HG02852 (cell line): ENCODE results near the gene SPATA12.
"Not testable (repeated sequence)": the region's sequence is repeated elsewhere in the genome, so short reads cannot be mapped to it uniquely, and the experiment has no call there.

Source experiments
- ATAC-seq: cut with Tn5 transposase; IDR thresholded peaks from one replicate; pipeline ENCODE4 v1.9.1; 2021; ENCODE audit warnings: mild to moderate bottlenecking, moderate library complexity; ENCODE audit not compliant: unreplicated experiment

The SPATA12 gene

DNA sequence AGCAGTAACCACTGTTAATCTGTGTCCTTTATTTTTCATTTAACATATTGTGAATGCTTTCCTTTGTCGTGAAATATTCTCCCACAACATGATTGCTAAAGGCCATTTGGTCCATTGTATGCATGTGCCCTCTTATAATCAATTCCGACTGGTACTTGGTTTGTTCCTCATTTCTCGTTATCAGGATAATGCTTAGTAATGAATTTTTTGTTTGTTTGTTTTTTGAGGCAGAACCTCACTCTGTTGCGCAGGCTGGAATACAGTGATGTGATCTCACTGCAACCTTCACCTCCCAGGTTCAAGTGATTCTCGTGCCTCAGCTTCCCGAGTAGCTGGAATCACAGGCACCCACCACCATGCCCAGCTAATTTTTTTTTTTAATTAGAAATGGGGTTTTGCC, 22.0 kb downstream of the SPATA12 start:
- ATAC-seq = no peak

DNA sequence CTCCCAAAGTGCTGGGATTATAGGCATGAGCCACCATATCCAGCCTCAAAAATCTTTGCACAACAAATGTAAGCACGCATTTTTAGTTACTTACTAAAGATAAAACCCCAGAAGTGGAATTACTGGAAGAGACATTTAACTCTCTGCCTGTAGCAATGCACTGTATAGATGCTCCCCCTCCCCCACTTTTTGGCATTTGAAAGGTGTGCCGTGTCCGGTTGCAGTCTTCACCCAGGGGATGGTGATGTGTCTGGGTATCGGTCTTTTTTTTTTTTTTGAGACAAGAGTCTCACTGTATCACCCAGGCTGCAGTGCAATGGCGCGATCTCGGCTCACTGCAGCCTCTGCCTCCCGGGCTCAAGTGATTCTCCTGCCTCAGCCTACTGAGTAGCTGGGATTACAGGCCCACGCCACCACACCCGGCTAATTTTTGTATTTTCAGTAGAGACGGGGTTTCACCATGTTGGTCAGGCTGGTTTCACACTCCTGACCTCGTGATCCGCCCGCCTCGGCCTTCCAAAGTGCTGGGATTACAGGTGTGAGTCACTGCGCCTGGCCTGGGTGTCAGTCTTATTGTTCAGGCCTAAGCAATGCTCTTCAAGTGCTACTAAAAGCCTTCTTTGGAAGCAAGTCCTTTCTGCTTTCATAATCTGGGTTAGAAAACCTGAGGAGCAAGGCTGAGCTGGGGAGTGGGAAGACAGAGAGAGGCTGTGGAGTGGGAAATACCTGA, 23.0 kb downstream of the SPATA12 start:
- not testable (repeated sequence) for ATAC-seq

DNA sequence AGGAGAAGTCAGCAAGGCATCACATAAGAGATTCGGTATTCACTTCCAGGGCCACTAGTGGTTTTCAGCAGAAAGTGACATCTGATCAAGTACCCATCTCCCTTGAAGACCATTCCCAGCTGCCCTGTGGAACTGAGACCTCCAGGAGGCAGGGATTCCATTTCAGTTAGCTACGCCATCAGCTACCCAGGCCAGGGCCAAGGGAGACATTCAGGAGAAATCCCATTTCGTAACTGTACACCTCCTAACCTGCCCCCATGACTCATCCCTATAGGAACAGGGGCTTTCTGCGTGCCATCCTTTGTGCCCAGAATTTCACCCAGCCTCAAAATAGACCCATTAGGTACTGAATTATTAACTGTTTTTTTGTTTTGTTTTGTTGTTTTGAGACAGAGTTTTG, 24.7 kb downstream of the SPATA12 start:
- no peak for ATAC-seq

DNA sequence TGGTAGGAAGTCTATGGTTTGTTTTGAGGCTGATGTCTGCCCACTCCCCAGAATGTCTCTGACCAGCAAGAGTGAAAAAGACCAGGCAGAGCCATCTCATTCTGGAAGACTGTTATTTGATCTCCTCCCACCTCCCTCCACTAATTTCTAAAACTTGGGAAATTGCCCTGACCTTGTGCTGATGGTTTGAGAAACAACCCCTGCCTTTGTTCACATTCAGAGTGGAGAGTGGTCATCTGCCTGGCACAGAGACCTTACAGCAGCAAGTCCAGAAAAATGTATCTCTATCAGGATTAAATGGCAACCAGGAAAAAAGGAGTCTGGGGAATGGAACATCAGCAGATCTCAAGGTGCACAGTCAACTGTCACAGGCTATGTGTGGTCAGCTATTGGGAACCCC, 25.7 kb downstream of the SPATA12 start:
- no peak for ATAC-seq

DNA sequence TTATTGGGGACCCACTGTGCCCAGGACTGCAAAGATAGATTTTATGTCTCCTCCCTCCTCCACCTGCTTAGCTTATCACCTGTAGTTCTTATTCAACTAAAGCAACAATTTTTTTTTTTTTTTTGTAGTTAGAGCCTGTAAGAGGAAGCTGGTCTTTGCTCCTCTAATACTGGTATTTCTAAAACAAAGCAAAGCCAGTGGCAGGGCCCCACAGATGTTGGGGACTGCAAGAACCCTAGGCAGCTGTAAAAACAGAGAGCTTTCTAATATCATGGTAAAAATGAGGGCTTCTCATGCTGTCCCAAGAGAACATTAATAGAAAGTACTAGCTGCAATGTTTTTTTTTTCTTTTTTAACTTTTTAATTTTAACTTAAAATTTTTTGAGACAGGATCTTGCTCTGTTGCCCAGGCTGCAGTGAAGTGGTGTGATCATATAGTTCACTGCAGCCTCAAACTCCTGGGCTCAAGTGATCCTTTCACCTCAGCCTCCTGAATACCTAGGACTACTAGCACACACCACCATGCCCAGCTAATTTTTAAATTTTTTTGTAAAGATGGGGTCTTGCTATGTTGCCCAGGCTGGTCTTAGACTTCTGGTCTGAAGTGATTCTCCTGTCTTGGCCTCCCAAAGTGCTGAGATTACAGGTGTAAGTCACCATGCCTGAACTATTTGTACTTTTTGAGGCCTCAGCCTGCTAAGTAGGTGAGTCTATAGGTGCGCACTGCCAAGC, 27.1 kb downstream of the SPATA12 start:
- ATAC-seq = no peak

DNA sequence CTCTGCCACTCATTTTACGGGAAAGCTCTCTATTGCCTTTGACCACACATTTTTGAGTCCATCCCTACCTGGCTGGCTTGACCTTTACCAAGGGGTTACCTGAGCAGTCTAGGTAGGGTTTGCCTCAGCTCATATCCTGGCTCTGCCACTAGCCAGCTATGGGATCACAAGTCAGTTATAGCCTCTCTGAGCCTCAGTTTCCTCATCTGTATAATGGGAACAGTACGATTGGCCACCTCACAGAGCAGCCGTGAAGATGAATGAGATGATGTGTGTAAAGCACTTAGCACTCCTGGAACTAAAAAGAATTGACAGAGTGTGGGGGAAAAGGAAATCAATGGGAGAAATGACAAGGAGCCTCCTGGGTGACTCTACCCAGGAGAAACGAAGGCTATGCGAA, 28.0 kb downstream of the SPATA12 start:
- no peak for ATAC-seq

DNA sequence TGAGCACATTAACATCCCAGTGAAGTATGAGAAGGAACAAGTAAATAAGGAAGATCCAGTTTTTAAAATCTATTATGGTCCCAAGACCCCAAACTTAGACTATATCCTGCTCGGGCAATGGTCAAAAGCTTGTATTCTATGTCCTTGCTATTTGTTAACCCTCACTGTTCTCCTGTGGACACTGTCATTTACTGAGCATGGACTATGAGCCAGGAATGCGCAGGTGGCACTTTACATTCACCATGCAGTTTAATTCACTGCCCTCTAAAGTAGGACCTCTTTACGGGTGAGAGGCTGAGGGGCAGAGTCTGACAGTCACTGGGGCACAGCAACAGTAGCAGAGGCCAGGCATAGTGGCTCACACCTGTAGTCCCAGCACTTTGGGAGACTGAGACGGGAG, 28.6 kb downstream of the SPATA12 start:
- no peak for ATAC-seq

DNA sequence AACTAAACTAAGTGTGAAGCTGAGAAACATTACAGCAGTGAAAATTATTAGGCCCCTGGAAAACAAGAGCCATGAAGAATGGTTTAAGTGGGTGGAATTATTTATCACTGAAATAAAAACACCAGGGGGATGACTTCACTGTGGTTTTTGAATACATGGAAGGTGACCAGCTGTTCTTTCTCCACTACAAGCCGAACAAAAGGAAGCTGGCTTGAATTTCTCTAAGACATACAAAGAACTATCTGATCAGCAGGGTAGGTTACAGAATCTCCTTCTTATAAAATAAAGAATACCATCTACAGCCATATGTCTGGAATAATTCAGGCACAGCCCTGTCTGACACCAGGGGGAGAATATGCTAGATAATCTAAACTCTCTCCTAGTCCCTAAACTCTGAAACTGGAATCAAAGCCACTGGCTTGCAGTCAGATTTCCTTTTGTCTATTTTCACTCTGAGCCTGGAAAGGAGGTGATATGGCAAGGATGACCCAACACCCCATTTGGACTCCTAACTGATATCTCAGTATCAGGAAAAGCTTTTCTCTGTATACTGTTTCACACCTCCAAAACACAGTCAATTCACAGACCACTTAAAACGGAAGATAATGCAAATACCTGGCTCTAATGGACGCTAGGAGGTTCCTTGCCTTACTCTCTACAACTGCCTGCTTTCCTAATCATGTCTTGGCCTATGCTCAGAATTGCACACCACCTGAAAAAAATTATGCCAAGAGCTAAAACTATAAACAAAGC, 31.2 kb downstream of the SPATA12 start:
- no peak for ATAC-seq

DNA sequence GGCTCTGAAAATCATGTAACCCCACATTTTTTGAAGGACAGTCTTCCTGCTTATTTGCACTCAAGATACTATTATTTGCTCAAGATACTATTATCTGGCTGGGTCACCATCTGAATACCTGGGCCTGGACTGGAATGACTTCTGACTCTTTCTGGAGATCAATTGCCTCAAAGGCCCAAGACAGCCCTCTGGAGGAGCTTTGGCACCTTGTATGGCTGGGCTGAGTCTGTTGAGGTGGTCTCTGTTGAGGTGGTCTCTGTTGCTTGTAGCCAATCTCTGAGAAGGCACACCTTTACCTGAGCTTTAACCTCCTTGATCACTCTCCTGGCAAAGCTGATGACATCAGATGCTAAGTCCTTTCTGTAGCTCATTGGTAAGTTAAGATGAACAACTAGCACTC, 33.0 kb downstream of the SPATA12 start:
- no peak for ATAC-seq

DNA sequence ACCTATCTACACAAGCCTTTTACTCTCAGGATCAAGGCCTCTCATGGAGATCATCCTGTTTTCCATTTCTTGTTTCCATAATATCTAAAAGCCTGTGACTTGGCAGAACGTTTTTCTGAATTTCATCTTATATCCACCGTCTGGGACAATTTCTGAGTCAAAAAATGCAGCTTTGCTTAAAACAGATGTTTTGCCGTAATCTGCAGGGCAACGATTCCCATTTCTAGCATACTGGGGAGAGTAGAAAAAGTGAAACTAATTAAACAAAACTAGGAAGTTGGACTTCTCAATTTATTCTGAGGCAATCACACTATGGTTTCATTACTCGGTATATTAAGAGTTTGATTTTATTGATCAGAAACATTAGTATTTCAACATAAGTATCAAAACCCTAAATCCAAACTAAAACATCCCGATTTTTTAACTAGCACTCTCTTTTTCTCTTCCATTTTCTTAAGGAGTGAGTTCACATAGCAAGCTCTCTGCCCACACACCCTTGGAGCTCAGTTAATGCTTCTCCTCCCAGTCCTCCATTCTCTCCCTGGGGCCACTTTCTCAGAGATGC, 33.6 kb downstream of the SPATA12 start:
- ATAC-seq = no peak

DNA sequence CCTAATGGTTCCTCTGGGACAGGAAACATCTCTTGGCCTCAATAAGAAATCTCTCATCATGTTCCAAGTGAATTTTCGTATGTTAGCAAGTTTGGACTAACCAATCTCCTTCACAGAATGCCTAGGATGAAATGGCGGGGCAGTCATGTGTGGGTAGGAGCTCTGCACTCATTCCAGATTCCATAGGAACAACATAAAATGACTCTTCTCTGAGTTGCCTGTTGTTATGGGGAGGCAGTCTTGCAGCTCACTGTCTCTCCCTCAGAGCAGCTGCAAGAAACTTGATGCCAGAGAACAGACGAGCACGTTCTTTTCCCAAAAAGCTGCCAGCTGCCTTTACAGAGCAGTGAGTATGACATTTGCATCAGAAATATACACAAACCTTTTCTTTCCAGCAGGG, 34.1 kb downstream of the SPATA12 start:
- ATAC-seq = no peak

DNA sequence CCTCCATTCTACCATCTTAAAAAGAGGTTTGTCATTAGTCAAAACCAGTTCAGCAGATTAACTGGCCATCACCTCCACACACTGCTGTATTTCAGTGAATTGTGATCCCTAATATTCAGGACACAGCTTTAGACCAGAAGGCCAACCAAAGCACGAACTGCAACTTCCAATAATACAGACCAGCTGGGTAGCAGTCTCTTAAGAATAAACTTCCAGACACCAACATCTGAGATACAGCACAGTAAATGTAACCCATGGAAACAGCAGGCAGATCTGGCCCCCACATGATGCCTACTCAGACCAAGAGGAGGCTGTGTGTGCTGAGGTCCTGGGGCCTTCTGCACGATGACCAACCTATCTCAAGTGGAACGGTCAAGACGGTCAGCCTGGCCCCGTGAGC, 34.9 kb downstream of the SPATA12 start:
- ATAC-seq = no peak

DNA sequence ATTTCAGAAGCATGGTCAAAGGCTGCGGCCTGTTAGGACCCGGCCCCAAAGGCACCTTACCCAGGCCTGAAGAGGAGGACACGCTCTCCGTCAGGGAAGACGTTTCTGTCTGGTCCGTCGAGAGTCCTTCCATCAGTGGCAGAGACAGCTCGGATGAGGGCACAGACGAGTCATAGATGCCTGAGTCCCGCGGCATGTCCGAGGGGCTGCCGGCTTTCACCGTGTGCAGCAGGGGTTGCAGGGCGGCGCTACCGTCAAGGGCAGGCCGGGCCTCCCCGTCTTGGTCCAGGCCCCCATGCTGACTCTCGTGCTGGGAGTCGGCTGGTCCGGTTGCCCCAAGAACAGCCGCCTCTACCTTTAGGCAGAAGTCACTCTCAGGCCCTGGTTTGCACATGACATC, 37.1 kb downstream of the SPATA12 start:
- no peak for ATAC-seq

DNA sequence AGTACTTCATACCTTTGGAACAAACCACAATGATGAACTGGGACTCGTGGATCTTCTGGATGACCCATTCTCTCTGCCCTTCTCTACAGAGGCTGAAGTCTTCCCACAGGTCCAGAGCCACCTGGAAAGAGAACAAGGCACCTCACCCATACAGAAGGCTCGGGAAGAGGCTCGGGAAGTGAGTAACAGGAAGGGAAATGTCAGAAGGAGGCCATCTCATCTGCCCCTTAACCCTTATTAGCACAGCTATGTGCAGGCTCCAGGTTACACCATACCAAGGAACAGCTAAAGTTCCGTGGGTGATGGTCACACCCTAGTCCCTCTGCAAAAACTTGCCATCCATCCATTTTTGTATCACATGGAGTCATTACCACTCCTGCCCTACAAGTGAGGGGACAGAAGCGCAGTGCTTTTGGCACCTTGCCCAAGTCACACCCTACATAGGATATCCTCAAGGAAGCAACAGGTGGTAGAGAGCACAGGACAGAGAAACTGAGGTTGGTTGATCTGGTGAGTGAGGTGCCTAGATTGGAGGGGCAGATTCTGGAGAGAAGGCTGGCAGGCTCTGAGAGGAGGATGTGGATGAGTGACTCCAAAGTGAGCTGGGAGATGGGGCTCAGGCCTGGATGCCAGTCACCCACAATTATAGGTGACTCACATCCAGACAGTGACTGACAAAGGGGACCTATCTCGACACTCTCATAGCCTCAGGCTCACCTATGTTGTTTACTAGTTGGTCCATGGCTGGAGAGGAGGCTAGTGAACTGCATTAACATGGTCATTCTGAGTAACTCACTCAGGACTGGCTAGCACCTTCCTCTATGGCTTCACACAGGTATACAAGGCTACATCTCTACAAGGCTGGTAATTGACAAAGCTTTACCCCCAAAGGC, 38.2 kb downstream of the SPATA12 start:
- no peak for ATAC-seq

DNA sequence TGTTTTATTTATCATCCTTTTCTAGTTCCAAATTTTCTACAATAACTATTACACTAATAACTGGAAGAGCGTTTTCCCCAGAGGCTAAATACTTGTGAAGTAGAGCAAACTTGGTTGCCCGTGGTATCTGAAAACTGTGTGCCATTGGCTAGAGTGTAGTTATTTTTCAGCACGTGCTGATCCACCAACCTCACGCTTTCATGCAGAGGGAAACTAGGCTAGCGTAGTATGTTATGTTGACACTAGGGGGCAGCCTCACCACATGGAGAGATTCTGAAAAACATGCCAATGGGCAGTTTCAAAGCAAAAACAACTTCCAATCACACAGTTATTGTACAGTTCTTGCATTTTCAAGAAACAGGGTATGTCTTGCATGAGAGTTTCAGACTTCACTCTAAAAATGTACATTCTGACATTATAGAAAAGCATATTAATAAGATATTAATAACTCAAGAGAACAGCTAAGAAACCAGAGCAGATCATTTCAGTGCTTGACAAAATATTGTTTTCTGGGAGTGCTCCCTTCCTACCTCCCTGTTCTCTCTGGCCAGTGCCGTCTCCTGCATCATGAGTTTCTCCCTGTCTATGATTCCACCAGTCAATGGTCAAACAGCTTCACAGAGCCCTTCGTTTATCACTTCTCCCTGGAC, 39.7 kb downstream of the SPATA12 start:
- ATAC-seq = no peak

DNA sequence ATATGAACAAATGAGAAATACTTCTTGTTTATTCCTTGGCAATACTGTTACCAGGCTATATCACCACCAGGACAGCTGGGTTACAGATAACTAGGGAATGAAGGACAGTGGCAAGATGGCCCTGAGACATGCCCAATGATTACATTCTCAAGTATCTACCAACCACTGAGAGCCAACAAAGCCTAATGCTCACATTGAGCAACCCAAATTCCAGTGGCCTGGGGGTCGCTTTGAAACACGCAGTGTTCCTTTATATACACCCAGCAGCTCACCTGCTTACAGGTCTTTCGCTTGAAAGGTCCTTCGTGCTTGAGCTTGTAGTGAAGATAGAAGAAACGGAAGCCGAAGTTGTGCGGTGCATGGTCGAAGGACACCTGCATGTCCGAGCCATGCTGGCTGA, 45.1 kb downstream of the SPATA12 start:
- ATAC-seq = no peak

DNA sequence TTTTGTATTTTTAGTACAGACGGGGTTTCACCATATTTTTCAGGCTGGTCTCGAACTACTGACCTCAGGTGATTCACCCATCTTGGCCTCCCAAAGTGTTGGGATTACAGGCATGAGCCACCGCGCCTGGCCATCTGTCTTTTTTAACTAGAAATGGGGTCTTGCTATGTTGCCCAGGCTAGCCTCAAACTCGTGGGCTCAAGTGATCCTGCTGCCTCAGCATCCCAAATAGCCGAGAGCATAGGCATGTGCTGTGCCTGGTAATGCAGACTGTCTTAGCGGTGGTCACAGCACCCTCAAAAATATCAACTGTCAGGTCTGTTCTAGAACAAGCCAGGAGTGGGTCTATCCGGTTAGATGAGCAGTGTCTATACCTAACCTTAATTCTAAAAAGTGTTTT, 48.2 kb downstream of the SPATA12 start:
- no peak for ATAC-seq

DNA sequence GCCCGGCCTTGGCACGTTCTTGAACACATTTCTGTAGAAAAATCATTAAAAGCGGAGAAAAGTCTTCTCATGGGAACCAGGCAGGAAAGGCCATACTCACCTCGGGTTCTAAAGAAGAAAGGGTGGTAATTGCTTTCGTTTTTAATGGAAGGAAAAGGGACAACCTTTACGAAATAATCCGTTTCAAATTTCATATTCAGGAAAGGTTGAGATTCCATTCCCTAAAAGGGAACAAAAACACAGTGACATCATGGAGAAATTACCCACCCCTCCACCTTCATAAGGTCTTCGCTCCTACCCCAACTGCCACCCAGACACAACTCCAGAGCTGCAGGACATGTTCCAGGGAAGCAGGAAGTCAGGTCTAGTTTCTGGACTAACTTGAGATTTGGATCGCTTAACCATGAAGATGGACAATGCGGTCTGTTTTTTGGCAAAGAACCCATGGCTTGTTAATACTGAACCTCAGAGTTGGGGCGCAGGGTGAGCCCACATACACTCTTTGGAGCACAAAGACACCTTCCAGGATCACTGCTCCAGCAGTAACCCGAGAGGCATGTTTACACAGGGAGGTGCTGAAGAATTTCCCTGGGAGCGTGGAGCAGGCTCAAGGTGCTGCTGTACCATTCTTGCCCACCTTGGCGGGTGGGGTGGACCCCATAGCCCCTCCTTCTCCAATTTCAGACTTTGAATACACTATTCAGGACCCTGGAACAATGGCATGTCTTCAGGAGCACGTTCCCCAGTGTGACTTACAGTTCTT, 49.2 kb downstream of the SPATA12 start:
- ATAC-seq = no peak

DNA sequence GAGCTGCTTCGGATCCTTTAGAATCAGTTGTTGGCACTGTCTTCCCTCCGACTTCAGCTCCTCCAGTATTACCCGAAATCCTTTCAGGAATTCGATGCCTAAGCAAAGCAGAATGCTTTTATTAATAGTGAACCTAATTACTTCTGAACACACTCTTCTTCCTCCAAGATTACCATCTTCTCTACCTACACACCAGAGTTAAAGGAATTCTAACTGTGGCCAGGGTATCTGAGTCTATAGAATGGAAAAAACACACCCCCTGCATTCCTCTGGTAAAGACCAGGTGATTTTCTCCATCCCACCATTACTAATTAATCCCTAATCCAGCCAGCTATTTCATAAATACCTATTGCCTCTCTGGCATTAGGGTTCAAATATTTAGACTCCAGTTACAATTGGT, 49.8 kb downstream of the SPATA12 start:
- ATAC-seq = no peak
